ENCODE measurements around the gene GPR135.
"Not testable (repeated sequence)": the region's sequence is repeated elsewhere in the genome, so short reads cannot be mapped to it uniquely, and the experiment has no call there.

The GPR135 gene

GRCh38 chr14:59464486-59465315 lies 479 bp downstream of the GPR135 start:
- DNase-seq = peak; percentile 51 to 59

GRCh38 chr14:59463787-59464485 lies 1.2 kb downstream of the GPR135 start:
- peak; percentile 38 to 54 for DNase-seq

- no peak for DNase-seq
These were observed 3.3 kb downstream of the GPR135 start for GRCh38 chr14:59461891-59462290.

GRCh38 chr14:59460378-59460777 lies 4.8 kb downstream of the GPR135 start:
- DNase-seq = no peak

- no peak for DNase-seq
These were observed 6.7 kb downstream of the GPR135 start for GRCh38 chr14:59458486-59458885.

GRCh38 chr14:59455411-59455810 lies 9.8 kb downstream of the GPR135 start:
- DNase-seq = no peak

GRCh38 chr14:59454139-59454538 lies 11.0 kb downstream of the GPR135 start:
- DNase-seq = no peak

GRCh38 chr14:59451849-59452248 lies 13.3 kb downstream of the GPR135 start:
- DNase-seq = no peak

- DNase-seq = no peak
These were observed 14.5 kb downstream of the GPR135 start for GRCh38 chr14:59450716-59451115.

- DNase-seq = not testable (repeated sequence)
These were observed 16.5 kb downstream of the GPR135 start for GRCh38 chr14:59448673-59449072.

- DNase-seq = no peak
These were observed 25.8 kb downstream of the GPR135 start for GRCh38 chr14:59439256-59439965.

- no peak for DNase-seq
These were observed 27.0 kb downstream of the GPR135 start for GRCh38 chr14:59438195-59438647.

GRCh38 chr14:59435987-59436386 lies 29.2 kb downstream of the GPR135 start:
- no peak for DNase-seq

- no peak for DNase-seq
These were observed 30.1 kb downstream of the GPR135 start for GRCh38 chr14:59435101-59435500.

GRCh38 chr14:59429790-59430189 lies 35.4 kb downstream of the GPR135 start:
- no peak for DNase-seq

- DNase-seq = no peak
These were observed 36.6 kb downstream of the GPR135 start for GRCh38 chr14:59428581-59429012.

GRCh38 chr14:59427653-59428580 lies 37.3 kb downstream of the GPR135 start:
- no peak for DNase-seq

GRCh38 chr14:59425322-59425935 lies 39.8 kb downstream of the GPR135 start:
- no peak for DNase-seq

GRCh38 chr14:59424341-59425071 lies 40.7 kb downstream of the GPR135 start:
- no peak for DNase-seq

- no peak for DNase-seq
These were observed 42.9 kb downstream of the GPR135 start for GRCh38 chr14:59422069-59422881.
